Neural progenitor cell (in vitro differentiated cells): ENCODE measurements around the gene KCNC3. TPM values are rescaled to one million over a fixed set of nuclear protein-coding genes. Genes with fewer than 3 reads are reported as not detected.
A peak's percentile ranks its signal among the peaks of the same experiment; 100 is the strongest.

Experiments used
- DNase-seq: peaks from one replicate; pipeline ENCODE4 v3.0.0-alpha.2; 2016; ENCODE audit warnings: low spot score
- H2AFZ ChIP-seq: fragments of 200-600 bp; sonication (generic); replicated peaks from 2 replicates; pipeline ENCODE4 v1.6.1; 2016; ENCODE audit warnings: antibody characterized with exemption
- H3F3A ChIP-seq: fragments of 200-600 bp; sonication (generic); 2 replicates; pipeline ENCODE4 v1.6.1; 2016; ENCODE audit warnings: antibody characterized with exemption, low read depth
- H3K27ac ChIP-seq: fragments of 200-600 bp; sonication (generic); 2 replicates; pipeline ENCODE4 v1.5.1; 2016; ENCODE audit warnings: mild to moderate bottlenecking
- H3K27me3 ChIP-seq: fragments of 200-600 bp; sonication (generic); 2 replicates; pipeline ENCODE4 v1.6.1; 2016; ENCODE audit warnings: mild to moderate bottlenecking, moderate library complexity
- H3K36me3 ChIP-seq: fragments of 200-600 bp; sonication (generic); 2 replicates; pipeline ENCODE4 v1.5.1; 2016
- H3K4me1 ChIP-seq: fragments of 200-600 bp; sonication (generic); 2 replicates; pipeline ENCODE4 v1.6.1; 2016; ENCODE audit warnings: mixed run types
- H3K4me2 ChIP-seq: fragments of 200-600 bp; sonication (generic); 2 replicates; pipeline ENCODE4 v1.6.1; 2016
- H3K4me3 ChIP-seq: fragments of 200-600 bp; sonication (generic); 2 replicates; pipeline ENCODE4 v1.5.1; 2016
- H3K79me2 ChIP-seq: fragments of 200-600 bp; sonication (generic); 2 replicates; pipeline ENCODE4 v1.6.1; 2016; ENCODE audit warnings: low read depth
- H3K9ac ChIP-seq: fragments of 200-600 bp; sonication (generic); 2 replicates; pipeline ENCODE4 v1.6.1; 2016
- H3K9me3 ChIP-seq: fragments of 200-600 bp; sonication (generic); 2 replicates; pipeline ENCODE4 v1.5.1; 2016; ENCODE audit warnings: low read depth
- H4K20me1 ChIP-seq: fragments of 200-600 bp; sonication (generic); 2 replicates; pipeline ENCODE4 v1.6.1; 2016; ENCODE audit warnings: low read depth
- H3K27ac Mint-ChIP-seq: 3 replicates; pipeline ENCODE4 v1.8.0; 2021; ENCODE audit warnings: mixed read lengths
- H3K27me3 Mint-ChIP-seq: 2 replicates; pipeline ENCODE4 v1.8.0; 2022; ENCODE audit warnings: low read depth, mild to moderate bottlenecking, inconsistent platforms, moderate library complexity, mixed read lengths; ENCODE audit not compliant: insufficient read depth
- H3K36me3 Mint-ChIP-seq: 3 replicates; pipeline ENCODE4 v1.8.0; 2021; ENCODE audit warnings: mixed read lengths
- H3K4me1 Mint-ChIP-seq: 3 replicates; pipeline ENCODE4 v1.8.0; 2021; ENCODE audit warnings: mixed read lengths
- H3K4me3 Mint-ChIP-seq: 3 replicates; pipeline ENCODE4 v1.8.0; 2021; ENCODE audit warnings: mild to moderate bottlenecking, moderate library complexity, mixed read lengths
- H3K9me3 Mint-ChIP-seq: 3 replicates; pipeline ENCODE4 v1.8.0; 2020; ENCODE audit warnings: mixed read lengths
- EZH2 ChIP-seq: fragments of 200-600 bp; sonication (generic); IDR thresholded peaks from 2 replicates; pipeline ENCODE4 v1.6.1; 2017; ENCODE audit warnings: antibody characterized with exemption, mild to moderate bottlenecking, moderate library complexity
- EZH2phosphoT487 ChIP-seq: fragments of 200-600 bp; sonication (generic); IDR thresholded peaks from 2 replicates; pipeline ENCODE4 v1.6.1; 2017; ENCODE audit warnings: antibody characterized with exemption
- total RNA-seq: library from RNA; depleted of rRNA; stranded (reverse); fragments of >200 nt; gene quantifications from 2 replicates; pipeline ENCODE4 v1.2.3, GENCODE V29; 2015; ENCODE audit warnings: low replicate concordance
- TF ChIP-seq, protein P1 (sequence below): fragments of 200-600 bp; sonication (generic); IDR thresholded peaks from 2 replicates; pipeline ENCODE4 v1.5.1; 2017; ENCODE audit warnings: antibody characterized with exemption, mild to moderate bottlenecking

KCNC3 gene
- total RNA-seq, 1 donor from 2014 or later = 0.41 TPM

GRCh38 chr19:50314724-50315708 lies 14.2 kb downstream of the KCNC3 start:
- Histone ChIP-seq H3K9me3 (no peaks in the 10 kb centered on the region), H3K4me3 (peak overlapping the region; percentile 61), H3K9ac (no peak overlapping the region), H3F3A (peaks cover 46% of the 10 kb centered on the region), H3K27ac (no peak overlapping the region), H3K4me1 (peaks cover 14% of the 10 kb centered on the region), H2AFZ (no peak overlapping the region), H3K36me3 (no peaks in the 10 kb centered on the region), H3K79me2 (no peaks in the 10 kb centered on the region), H4K20me1 (peaks cover 5% of the 10 kb centered on the region), H3K27me3 (peaks cover 56% of the 10 kb centered on the region), H3K4me2 (peak overlapping the region; percentile 82)
- Mint-ChIP-seq H3K9me3 (no peaks in the 10 kb centered on the region), H3K4me3 (peak overlapping the region; percentile 86), H3K4me1 (peaks cover 33% of the 10 kb centered on the region), H3K27me3 (peaks cover 37% of the 10 kb centered on the region), H3K27ac (no peak overlapping the region), H3K36me3 (no peaks in the 10 kb centered on the region)
- peak; percentile 62 for DNase-seq
- TF ChIP-seq, protein P1, sequence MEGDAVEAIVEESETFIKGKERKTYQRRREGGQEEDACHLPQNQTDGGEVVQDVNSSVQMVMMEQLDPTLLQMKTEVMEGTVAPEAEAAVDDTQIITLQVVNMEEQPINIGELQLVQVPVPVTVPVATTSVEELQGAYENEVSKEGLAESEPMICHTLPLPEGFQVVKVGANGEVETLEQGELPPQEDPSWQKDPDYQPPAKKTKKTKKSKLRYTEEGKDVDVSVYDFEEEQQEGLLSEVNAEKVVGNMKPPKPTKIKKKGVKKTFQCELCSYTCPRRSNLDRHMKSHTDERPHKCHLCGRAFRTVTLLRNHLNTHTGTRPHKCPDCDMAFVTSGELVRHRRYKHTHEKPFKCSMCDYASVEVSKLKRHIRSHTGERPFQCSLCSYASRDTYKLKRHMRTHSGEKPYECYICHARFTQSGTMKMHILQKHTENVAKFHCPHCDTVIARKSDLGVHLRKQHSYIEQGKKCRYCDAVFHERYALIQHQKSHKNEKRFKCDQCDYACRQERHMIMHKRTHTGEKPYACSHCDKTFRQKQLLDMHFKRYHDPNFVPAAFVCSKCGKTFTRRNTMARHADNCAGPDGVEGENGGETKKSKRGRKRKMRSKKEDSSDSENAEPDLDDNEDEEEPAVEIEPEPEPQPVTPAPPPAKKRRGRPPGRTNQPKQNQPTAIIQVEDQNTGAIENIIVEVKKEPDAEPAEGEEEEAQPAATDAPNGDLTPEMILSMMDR = no peak
- no peak for TF ChIP-seq EZH2
- no peak for TF ChIP-seq EZH2phosphoT487

DNA sequence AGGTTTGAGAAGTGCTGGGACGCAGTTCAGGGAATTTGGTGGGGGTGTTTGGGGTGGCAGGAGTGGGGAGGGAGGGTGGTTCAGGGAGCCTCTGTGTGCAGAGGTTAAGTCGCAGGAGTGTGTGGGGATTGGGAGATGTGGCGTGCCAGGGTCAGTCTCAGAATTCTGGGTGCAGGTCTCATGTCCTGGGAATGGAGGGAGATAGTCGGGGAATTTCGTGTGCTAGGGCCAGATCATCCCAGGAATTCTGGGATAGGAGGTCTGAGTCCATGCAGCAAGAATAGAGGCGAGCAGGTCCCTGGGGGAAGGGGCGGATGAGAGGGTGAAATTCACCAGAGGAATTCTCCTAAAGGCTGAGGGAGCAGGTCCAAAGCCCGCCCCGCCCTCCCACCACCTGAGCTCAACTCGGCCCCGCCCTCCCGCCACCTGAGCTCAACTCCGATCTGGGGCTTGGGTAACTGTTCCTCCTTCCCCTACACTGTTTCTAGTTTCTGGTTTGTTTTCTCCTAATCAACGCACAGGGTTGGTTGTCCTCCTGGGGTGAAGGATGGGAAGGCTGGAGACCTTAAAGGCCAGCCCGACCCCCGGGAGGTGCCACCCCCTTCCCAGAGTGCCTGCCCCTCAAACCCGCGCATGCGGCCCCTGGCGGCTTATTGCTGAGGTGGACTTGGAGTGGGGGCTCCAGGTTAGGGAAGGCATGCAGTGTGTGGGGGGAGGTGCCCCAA lies 15.2 kb downstream of the KCNC3 start:
- peaks cover 33% of the 10 kb centered on the region for H3K4me1 Mint-ChIP-seq
- peaks cover 36% of the 10 kb centered on the region for H3K27me3 Mint-ChIP-seq
- H3K4me3 Mint-ChIP-seq = peak overlapping the region; percentile 76
- H3K4me2 ChIP-seq = peak overlapping the region; percentile 82
- H3K36me3 ChIP-seq = no peaks in the 10 kb centered on the region
- no peak overlapping the region for H3K27ac Mint-ChIP-seq
- H3F3A ChIP-seq = peaks cover 46% of the 10 kb centered on the region
- peak overlapping the region; percentile 61 for H3K4me3 ChIP-seq
- H3K9me3 ChIP-seq = no peaks in the 10 kb centered on the region
- H3K9ac ChIP-seq = no peak overlapping the region
- H3K4me1 ChIP-seq = peaks cover 14% of the 10 kb centered on the region
- peak; percentile 43 for DNase-seq
- peaks cover 5% of the 10 kb centered on the region for H4K20me1 ChIP-seq
- H3K36me3 Mint-ChIP-seq = no peaks in the 10 kb centered on the region
- TF ChIP-seq EZH2phosphoT487 (peak; percentile 37), EZH2 (peak; percentile 11)
- TF ChIP-seq, protein P1 = peak; percentile 33
- H3K79me2 ChIP-seq = no peaks in the 10 kb centered on the region
- H2AFZ ChIP-seq = no peak overlapping the region
- H3K27me3 ChIP-seq = peaks cover 59% of the 10 kb centered on the region
- H3K27ac ChIP-seq = no peak overlapping the region
- no peaks in the 10 kb centered on the region for H3K9me3 Mint-ChIP-seq

- peak overlapping the region; percentile 49 for H3K4me3 ChIP-seq
- peaks cover 39% of the 10 kb centered on the region for H3K27me3 Mint-ChIP-seq
Measured at GRCh38 chr19:50312967-50313811, 16.0 kb downstream of the KCNC3 start.

More at GRCh38 chr19:50312967-50313811, 16.0 kb downstream of the KCNC3 start:
- peaks cover 59% of the 10 kb centered on the region for H3K27me3 ChIP-seq
- no peaks in the 10 kb centered on the region for H3K9me3 Mint-ChIP-seq
- H3K9ac ChIP-seq = no peak overlapping the region
- H3K36me3 ChIP-seq = no peaks in the 10 kb centered on the region
- H4K20me1 ChIP-seq = peaks cover 5% of the 10 kb centered on the region
- no peak overlapping the region for H2AFZ ChIP-seq
- TF ChIP-seq EZH2 = peak; percentile 44
- TF ChIP-seq, protein P1 = no peak
- H3F3A ChIP-seq = peaks cover 46% of the 10 kb centered on the region
- no peaks in the 10 kb centered on the region for H3K9me3 ChIP-seq
- peaks cover 33% of the 10 kb centered on the region for H3K4me1 Mint-ChIP-seq
- H3K36me3 Mint-ChIP-seq = no peaks in the 10 kb centered on the region
- H3K4me2 ChIP-seq = peak overlapping the region; percentile 82
- peak overlapping the region; percentile 76 for H3K4me3 Mint-ChIP-seq
- no peak overlapping the region for H3K27ac ChIP-seq
- no peak overlapping the region for H3K27ac Mint-ChIP-seq
- H3K4me1 ChIP-seq = peaks cover 14% of the 10 kb centered on the region
- H3K79me2 ChIP-seq = no peaks in the 10 kb centered on the region
- no peak for DNase-seq
